Liver (tissue), 9 donors: ENCODE measurements around the gene RALGDS. TPM values are rescaled to one million over a fixed set of nuclear protein-coding genes. Genes with fewer than 3 reads are reported as not detected.

Experiments
- DNase-seq: peaks from one replicate; pipeline ENCODE4 v3.0.0-alpha.2; 2017; ENCODE audit warnings: low spot score
- H3K27ac ChIP-seq, 2 donors: one replicate each; pipeline ENCODE4 v1.7.0; 2013; ENCODE audit warnings: inconsistent platforms in 2 of 2, low read length in 2 of 2, control low read depth in 1 of 2, low read depth in 1 of 2, mild to moderate bottlenecking in 1 of 2
- H3K27me3 ChIP-seq, 4 donors: one replicate each; pipeline versions ENCODE4 v1.6.1 to v1.7.0; 2013; ENCODE audit warnings: low read length in 3 of 4, inconsistent platforms in 1 of 4, mild to moderate bottlenecking in 1 of 4, moderate library complexity in 1 of 4; ENCODE audit not compliant: control insufficient read depth in 4 of 4, insufficient read depth in 4 of 4
- H3K36me3 ChIP-seq, 4 donors: one replicate each; pipeline versions ENCODE4 v1.6.1 to v1.7.0; 2013; ENCODE audit warnings: low read length in 3 of 4, mild to moderate bottlenecking in 3 of 4, low read depth in 1 of 4, moderate library complexity in 1 of 4; ENCODE audit not compliant: control insufficient read depth in 4 of 4, insufficient read depth in 3 of 4
- H3K4me1 ChIP-seq, 4 donors: one replicate each; pipeline versions ENCODE4 v1.6.1 to v1.7.0; 2013; ENCODE audit warnings: low read length in 3 of 4, mild to moderate bottlenecking in 3 of 4, moderate library complexity in 1 of 4; ENCODE audit not compliant: control insufficient read depth in 4 of 4, insufficient read depth in 4 of 4
- H3K4me3 ChIP-seq, 3 donors: one replicate each; pipeline versions ENCODE4 v1.6.1 to v1.7.0; 2013; ENCODE audit warnings: low read length in 3 of 3, control low read depth in 1 of 3, low read depth in 1 of 3, mild to moderate bottlenecking in 1 of 3
- H3K9ac ChIP-seq, 2 donors: one replicate each; pipeline ENCODE4 v1.7.0; 2013; ENCODE audit warnings: low read length in 2 of 2, mild to moderate bottlenecking in 2 of 2, moderate library complexity in 2 of 2, control low read depth in 1 of 2, low read depth in 1 of 2
- H3K9me3 ChIP-seq, 4 donors: one replicate each; pipeline versions ENCODE4 v1.6.1 to v1.7.0; 2013; ENCODE audit warnings: low read length in 3 of 4; ENCODE audit not compliant: control insufficient read depth in 4 of 4
- EGR1 ChIP-seq, 2 donors: IDR thresholded peaks; 2 replicates each; pipeline ENCODE4 v1.6.1; 2016 to 2018; ENCODE audit warnings: antibody characterized with exemption in 2 of 2, low read depth in 2 of 2
- GABPA ChIP-seq, 2 donors: IDR thresholded peaks in 1 of 2; conservative IDR thresholded peaks in 1 of 2; 2 replicates each; pipeline ENCODE4 v1.6.1; 2016; ENCODE audit warnings: antibody characterized with exemption in 2 of 2, mild to moderate bottlenecking in 1 of 2, moderate library complexity in 1 of 2
- HNF4A ChIP-seq, 2 donors: conservative IDR thresholded peaks; 2 replicates each; pipeline ENCODE4 v1.6.1; 2016; ENCODE audit warnings: antibody characterized with exemption in 2 of 2, mild to moderate bottlenecking in 2 of 2
- HNF4G ChIP-seq: IDR thresholded peaks from 2 replicates; pipeline ENCODE4 v1.6.1; 2016; ENCODE audit warnings: antibody characterized with exemption
- MAX ChIP-seq: IDR thresholded peaks from 2 replicates; pipeline ENCODE4 v1.6.1; 2016; ENCODE audit warnings: antibody characterized with exemption
- RAD21 ChIP-seq, 2 donors: IDR thresholded peaks; 2 replicates each; pipeline ENCODE4 v1.6.1; 2016; ENCODE audit warnings: antibody characterized with exemption in 2 of 2, mild to moderate bottlenecking in 2 of 2
- REST ChIP-seq: IDR thresholded peaks from 2 replicates; pipeline ENCODE4 v1.6.1; 2016; ENCODE audit warnings: antibody characterized with exemption, mild to moderate bottlenecking
- RXRA ChIP-seq, 2 donors: IDR thresholded peaks; 2 replicates each; pipeline ENCODE4 v1.6.1; 2017 to 2018; ENCODE audit warnings: antibody characterized with exemption in 2 of 2, mild to moderate bottlenecking in 1 of 2
- TAF1 ChIP-seq: conservative IDR thresholded peaks from 2 replicates; pipeline ENCODE4 v1.6.1; 2016; ENCODE audit warnings: antibody characterized with exemption, mild to moderate bottlenecking
- YY1 ChIP-seq: IDR thresholded peaks from 2 replicates; pipeline ENCODE4 v1.6.1; 2016; ENCODE audit warnings: antibody characterized with exemption, mild to moderate bottlenecking
- ZBTB33 ChIP-seq: IDR thresholded peaks from 2 replicates; pipeline ENCODE4 v1.6.1; 2016; ENCODE audit warnings: antibody characterized with exemption
- WGBS: extraction: QIAGEN DNeasy Blood & Tissue Kit; methylation state at CpG from one replicate; pipeline ENCODE4 v1.1.7; 2013; 5-methylcytosine and 5-hydroxymethylcytosine counted together
- polyA plus RNA-seq, 2 donors: library from polyadenylated mRNA; stranded (reverse) in 1 of 2; unstranded in 1 of 2; fragments of 200-250 nt in 1 of 2; fragments of >200 nt in 1 of 2; fragmentation: Nextera tagmentation in 1 of 2; extraction: Ambion mirVana in 1 of 2; gene quantifications; one replicate each; pipeline versions ENCODE4 v1.2.1 to v1.2.3, GENCODE V29; 2013 to 2015
- total RNA-seq, 2 donors: library from RNA; depleted of rRNA; stranded (reverse); fragments of >200 nt; gene quantifications; one replicate each; pipeline ENCODE4 v1.2.3, GENCODE V29; 2014
- donor health status: healthy.
- donor health status: healthy.
- donor health status: healthy.
- donor health status: healthy.
- donor health status: healthy.

Gene RALGDS
- total and polyA plus RNA-seq, 4 donors = 1.3 to 19.0 (median 7.3) TPM

GRCh38 chr9:133107961-133108793 is 12.9 kb downstream of the RALGDS start:
- no peak for TF ChIP-seq HNF4A (conservative IDR thresholded peaks at IDR 0.05)
- no peak for TF ChIP-seq RXRA (IDR thresholded peaks at IDR 0.05)
- TF ChIP-seq YY1 = no peak
- no peak for TF ChIP-seq REST
- TF ChIP-seq GABPA (IDR thresholded peaks at IDR 0.05 in 1 of 2, conservative IDR thresholded peaks at IDR 0.05 in 1 of 2) = no peak
- TF ChIP-seq HNF4G = no peak
- no peak for TF ChIP-seq RAD21 (IDR thresholded peaks at IDR 0.05)
- TF ChIP-seq ZBTB33 = no peak
- TF ChIP-seq MAX = no peak
- TF ChIP-seq EGR1 (IDR thresholded peaks at IDR 0.05; ENCODE audit: low read depth in 2 of 2) = no peak
- no peak overlapping the region for H3K9ac ChIP-seq
- no peaks in the 10 kb centered on the region for H3K9me3 ChIP-seq
- H3K4me3 ChIP-seq = no peak overlapping the region
- peaks cover 4 to 14% (median 11%) of the 10 kb centered on the region in 4 donors for H3K4me1 ChIP-seq
- 95% methylated on average over 18 of the region's 18 CpGs for WGBS
- no peak overlapping the region for H3K27ac ChIP-seq
- no peak for DNase-seq
- no peaks in the 10 kb centered on the region for H3K27me3 ChIP-seq
- peaks cover 0 to 64% (median 24%) of the 10 kb centered on the region in 4 donors for H3K36me3 ChIP-seq

GRCh38 chr9:133107245-133107722 is 13.8 kb downstream of the RALGDS start:
- H3K9ac ChIP-seq = no peak overlapping the region
- peaks cover 0 to 5% (median 3%) of the 10 kb centered on the region in 4 donors for H3K4me1 ChIP-seq
- TF ChIP-seq TAF1 = no peak
- no peak for TF ChIP-seq GABPA (IDR thresholded peaks at IDR 0.05 in 1 of 2, conservative IDR thresholded peaks at IDR 0.05 in 1 of 2)
- no peaks in the 10 kb centered on the region for H3K9me3 ChIP-seq
- H3K27ac ChIP-seq = no peak overlapping the region
- H3K4me3 ChIP-seq = no peak overlapping the region
- DNase-seq = no peak
- 93% methylated on average over 13 of the region's 13 CpGs for WGBS
- peaks cover 0 to 72% (median 25%) of the 10 kb centered on the region in 4 donors for H3K36me3 ChIP-seq
- H3K27me3 ChIP-seq = no peaks in the 10 kb centered on the region
